H7 (cell line): ENCODE data around the gene OTOP3. TPM values are rescaled to one million over a fixed set of nuclear protein-coding genes. Genes with fewer than 3 reads are reported as not detected.
A peak's percentile ranks its signal among the peaks of the same experiment; 100 is the strongest.
"Not testable (repeated sequence)": the region's sequence is repeated elsewhere in the genome, so short reads cannot be mapped to it uniquely, and the experiment has no call there.

ENCODE experiments used
- DNase-seq: peaks from one replicate; pipeline ENCODE4 v3.0.0; 2012
- H3K27me3 ChIP-seq: 2 replicates; pipeline ENCODE4 v1.6.0; 2011; ENCODE audit warnings: mild to moderate bottlenecking, low read length; ENCODE audit not compliant: control insufficient read depth, insufficient read depth
- H3K36me3 ChIP-seq: replicated peaks from 2 replicates; pipeline ENCODE4 v1.5.1; 2011; ENCODE audit warnings: low read length; ENCODE audit not compliant: control insufficient read depth, insufficient read depth
- H3K4me3 ChIP-seq: 2 replicates; pipeline ENCODE4 v1.5.1; 2011; ENCODE audit warnings: low read depth, mild to moderate bottlenecking, control low read depth, low read length, moderate library complexity; ENCODE audit not compliant: insufficient read depth
- total RNA-seq: library from RNA; depleted of rRNA; stranded (reverse); fragments of >200 nt; shearing (Covaris generic); gene quantifications from 2 replicates; pipeline ENCODE4 v1.2.3, GENCODE V29; 2014

OTOP3 gene
- total RNA-seq, 1 experiment from 2014 or later = not detected

- H3K4me3 ChIP-seq, DNase-seq, H3K36me3 ChIP-seq, H3K27me3 ChIP-seq: not testable (repeated sequence)
These were observed 29.4 kb upstream of the OTOP3 start for GRCh38 chr17:74906214-74906793.

DNA sequence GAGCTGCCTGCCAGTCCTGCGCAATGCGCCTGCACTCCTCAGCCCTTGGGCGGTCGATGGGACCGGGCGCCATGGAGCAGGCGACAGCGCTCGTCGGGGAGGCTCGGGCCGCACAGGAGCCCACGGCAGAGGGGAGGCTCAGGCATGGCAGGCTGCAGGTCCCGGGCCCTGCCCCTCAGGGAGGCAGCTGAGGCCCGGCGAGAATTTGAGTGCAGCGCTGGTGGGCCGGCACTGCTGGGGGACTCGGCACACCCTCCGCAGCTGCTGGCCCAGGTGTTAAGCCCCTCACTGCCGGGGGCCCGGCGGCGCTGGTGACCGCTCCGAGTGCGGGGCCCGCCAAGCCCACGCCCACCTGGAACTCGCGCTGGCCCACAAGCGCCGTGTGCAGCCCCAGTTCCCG lies 28.7 kb upstream of the OTOP3 start:
- H3K27me3 ChIP-seq = no peaks in the 10 kb centered on the region; the same call in 1 of the 2 replicates
- DNase-seq = no peak
- H3K36me3 ChIP-seq = no peaks in the 10 kb centered on the region
- H3K4me3 ChIP-seq = no peak overlapping the region

DNA sequence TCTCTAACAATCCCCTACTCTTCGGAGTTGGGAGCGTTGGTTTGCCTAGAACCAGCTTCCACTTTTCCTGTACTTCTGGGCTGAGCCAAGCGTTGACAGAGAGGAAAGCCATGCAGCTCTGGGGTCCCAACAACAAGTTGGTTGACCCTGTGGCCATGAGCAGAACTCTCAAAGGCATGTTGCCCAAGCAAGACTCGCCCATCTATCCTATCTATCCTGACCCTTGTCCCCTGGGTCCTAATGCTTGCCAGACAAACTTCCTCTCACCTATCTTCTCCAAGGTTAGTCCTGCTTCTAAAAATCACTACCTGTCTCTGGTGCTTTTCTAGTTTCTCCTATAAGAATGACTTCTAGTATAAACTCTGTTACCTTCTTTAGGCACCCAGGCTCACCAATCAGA lies 26.6 kb upstream of the OTOP3 start:
- not testable (repeated sequence) for DNase-seq

DNA sequence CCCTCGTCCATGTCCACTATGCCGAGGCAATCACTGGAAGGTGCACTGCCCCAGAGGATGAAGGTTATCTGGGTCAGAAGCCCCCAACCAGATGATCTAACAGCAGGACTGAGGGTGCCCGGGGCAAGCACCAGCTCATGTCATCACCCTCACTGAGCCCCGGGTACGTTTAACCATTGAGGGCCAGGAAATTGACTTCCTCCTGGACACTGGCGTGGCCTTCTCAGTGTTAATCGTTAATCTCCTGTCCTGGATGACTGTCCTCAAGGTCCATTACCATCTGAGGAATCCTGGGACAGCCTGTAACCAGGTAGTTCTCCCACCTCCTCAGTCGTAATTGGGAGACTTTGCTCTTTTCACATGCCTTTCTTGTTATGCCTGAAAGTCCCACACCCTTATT lies 24.3 kb upstream of the OTOP3 start:
- H3K27me3 ChIP-seq, H3K4me3 ChIP-seq, DNase-seq: not testable (repeated sequence)

More for the DNA sequence above, 26.6 kb upstream of the OTOP3 start:
- not testable (repeated sequence) for H3K27me3 ChIP-seq, H3K4me3 ChIP-seq, H3K36me3 ChIP-seq

DNA sequence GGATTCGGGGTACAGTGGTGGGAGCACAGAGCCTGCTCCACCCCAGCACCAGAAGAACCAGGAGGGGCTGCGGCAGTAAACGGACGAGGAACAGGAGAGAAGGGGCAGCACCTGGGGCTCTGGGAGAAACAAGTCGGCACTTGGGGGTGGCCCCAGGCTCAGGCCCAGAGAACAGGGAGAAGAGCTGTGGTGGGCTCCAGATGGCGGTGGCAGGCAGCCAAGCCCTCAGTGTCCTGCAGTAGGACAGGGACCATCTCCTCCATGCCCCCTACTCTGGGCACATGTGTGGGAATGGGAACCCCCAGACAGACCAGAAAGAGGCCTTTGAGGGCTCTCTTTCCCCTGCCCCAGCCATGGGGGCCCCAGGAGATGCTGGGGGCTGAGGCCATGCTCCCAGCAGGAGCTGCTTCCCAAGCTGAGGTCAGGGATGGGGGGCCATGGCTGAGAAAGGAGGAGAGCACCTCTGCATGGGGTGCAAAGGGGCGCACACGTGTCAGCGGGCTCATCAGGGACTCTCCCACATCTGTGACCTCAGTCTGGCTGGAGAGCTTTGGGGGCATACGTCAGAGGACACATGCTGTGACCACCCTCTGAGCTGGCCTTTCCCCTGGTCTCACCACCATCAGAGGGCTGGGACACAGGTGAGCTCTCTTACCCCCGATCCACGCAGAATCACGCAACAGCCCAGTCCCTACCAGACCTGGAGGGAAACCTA lies 19.4 kb upstream of the OTOP3 start:
- Histone ChIP-seq H3K4me3 (no peak overlapping the region), H3K27me3 (peaks cover 4% of the 10 kb centered on the region), H3K36me3 (no peaks in the 10 kb centered on the region)
- no peak for DNase-seq

More for the DNA sequence above, 24.3 kb upstream of the OTOP3 start:
- H3K36me3 ChIP-seq = not testable (repeated sequence)

- H3K36me3 ChIP-seq = no peaks in the 10 kb centered on the region
- DNase-seq = no peak
- H3K4me3 ChIP-seq = no peak overlapping the region
- H3K27me3 ChIP-seq = peaks cover 7% of the 10 kb centered on the region
These were observed 18.9 kb upstream of the OTOP3 start for GRCh38 chr17:74916851-74917199.

DNA sequence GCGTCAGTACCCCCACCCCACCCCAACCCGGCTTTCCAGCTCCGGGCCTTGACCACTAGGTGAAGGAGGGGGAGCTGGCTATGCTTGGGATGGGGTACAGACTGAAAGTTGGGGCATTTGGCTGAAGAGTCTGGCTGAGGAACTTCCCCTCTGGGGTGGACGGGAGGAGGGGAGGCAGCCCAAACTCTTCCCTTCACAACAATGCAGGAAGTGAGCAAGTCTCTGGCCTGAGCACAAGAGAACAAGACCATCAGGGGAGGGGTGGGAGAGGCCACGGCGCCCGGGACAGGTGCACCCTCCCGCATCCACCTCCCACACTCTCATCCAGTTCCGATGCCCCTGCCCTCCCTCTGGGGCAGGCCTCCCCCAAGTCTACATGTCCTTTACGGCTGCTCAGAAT lies 18.3 kb upstream of the OTOP3 start:
- DNase-seq = no peak
- no peak overlapping the region for H3K4me3 ChIP-seq

GRCh38 chr17:74918906-74919305 lies 16.8 kb upstream of the OTOP3 start:
- H3K27me3 ChIP-seq = peaks cover 26% of the 10 kb centered on the region
- no peak overlapping the region for H3K4me3 ChIP-seq
- no peaks in the 10 kb centered on the region for H3K36me3 ChIP-seq
- no peak for DNase-seq

More for the DNA sequence above, 18.3 kb upstream of the OTOP3 start:
- Histone ChIP-seq H3K27me3 (peaks cover 12% of the 10 kb centered on the region), H3K36me3 (no peaks in the 10 kb centered on the region)

DNA sequence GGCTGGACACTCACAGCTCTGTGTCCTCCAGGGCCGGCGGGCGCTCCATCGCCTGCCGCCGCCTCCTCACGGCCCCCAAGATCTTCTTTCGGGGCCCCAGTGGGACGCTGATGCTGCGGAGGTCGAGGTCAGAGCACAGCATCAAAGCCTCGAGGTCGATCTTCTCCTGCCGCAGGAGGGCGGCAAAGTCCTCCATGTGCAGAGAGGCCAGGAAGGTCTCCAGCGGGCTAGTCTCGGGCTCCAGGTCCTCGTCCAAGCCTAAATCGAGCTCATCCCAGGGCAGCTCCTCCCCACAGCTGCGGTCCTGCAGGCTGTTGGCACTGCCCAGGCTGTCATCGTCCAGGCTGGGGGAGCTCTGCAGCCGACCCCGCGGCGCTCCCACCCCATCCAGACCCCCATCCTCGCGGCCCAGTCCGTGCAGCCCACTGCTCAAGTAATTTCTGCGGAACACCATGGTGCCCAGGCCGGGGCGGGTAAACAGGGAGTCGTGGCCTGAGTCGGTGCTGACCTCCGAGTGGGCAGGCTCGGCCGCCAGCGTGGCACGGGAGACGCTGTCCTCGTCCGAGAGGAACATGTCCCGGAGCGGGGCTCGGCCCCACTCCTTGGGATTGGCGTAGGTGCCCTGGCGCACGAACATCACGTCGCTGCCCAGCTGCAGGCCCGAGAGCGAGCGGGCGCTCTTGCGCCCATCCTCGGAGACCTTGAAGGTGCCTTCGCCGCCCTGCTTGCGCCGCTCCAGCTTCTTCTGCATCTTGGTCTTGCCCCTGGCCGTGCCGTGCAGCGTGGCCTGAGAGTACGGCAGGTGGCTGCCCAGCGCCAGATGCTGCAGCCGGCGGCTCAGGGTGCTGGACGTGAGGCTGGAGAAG lies 16.0 kb upstream of the OTOP3 start:
- Histone ChIP-seq H3K4me3 (no peak overlapping the region), H3K27me3 (peaks cover 34% of the 10 kb centered on the region), H3K36me3 (no peaks in the 10 kb centered on the region)
- peak; percentile 88 for DNase-seq

DNA sequence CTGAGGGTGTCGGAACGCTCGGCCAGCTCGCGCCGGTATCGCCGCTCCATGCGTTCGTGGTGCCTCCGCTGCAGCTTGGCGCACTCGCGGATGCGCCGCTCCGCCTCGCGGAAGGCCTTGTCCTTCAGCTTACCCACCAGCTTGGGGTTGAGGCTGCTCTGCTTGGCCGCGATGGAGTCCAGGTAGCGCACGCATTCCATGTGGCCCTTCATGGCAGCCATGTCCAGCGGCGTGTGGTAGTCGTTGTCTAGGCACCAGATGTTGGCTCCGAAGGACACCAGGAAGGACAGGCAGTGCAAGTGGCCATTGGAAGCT lies 15.4 kb upstream of the OTOP3 start:
- Histone ChIP-seq H3K27me3 (peaks cover 40% of the 10 kb centered on the region), H3K4me3 (no peak overlapping the region), H3K36me3 (no peaks in the 10 kb centered on the region)
- no peak for DNase-seq

GRCh38 chr17:74920642-74921025 lies 15.1 kb upstream of the OTOP3 start:
- H3K27me3 ChIP-seq = peaks cover 43% of the 10 kb centered on the region
- no peaks in the 10 kb centered on the region for H3K36me3 ChIP-seq
- peak; percentile 90 for DNase-seq
- H3K4me3 ChIP-seq = no peak overlapping the region

- DNase-seq = peak; percentile 77
- Histone ChIP-seq H3K4me3 (no peak overlapping the region), H3K36me3 (no peaks in the 10 kb centered on the region), H3K27me3 (peaks cover 47% of the 10 kb centered on the region)
These were observed 14.5 kb upstream of the OTOP3 start for GRCh38 chr17:74921026-74921681.

DNA sequence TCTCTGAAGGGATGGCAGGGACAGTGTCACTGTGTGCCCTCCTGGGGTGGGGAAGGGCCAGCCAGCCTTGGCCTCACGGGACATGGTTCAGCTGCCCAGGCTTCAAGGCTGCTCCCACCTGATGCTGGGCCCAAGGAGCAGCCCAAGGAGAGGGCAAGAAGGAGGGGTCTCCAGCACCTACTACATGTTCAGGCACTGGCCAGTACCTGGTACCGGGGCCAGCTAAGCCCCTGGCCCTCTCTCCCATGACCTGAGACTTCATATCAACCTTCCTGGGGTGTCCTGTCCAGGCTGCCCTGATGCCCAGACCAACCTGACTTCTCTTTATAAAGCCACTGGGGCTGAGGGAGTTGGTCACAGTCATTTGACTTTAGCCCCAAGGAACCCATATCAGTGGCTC lies 13.9 kb upstream of the OTOP3 start:
- Histone ChIP-seq H3K4me3 (no peak overlapping the region), H3K27me3 (peaks cover 50% of the 10 kb centered on the region), H3K36me3 (no peaks in the 10 kb centered on the region)
- DNase-seq = no peak

GRCh38 chr17:74922172-74922571 lies 13.5 kb upstream of the OTOP3 start:
- H3K36me3 ChIP-seq = no peaks in the 10 kb centered on the region
- peaks cover 54% of the 10 kb centered on the region for H3K27me3 ChIP-seq
- DNase-seq = no peak
- H3K4me3 ChIP-seq = no peak overlapping the region
